SK-N-SH (cell line): ENCODE measurements around the gene SNRPD1. TPM values are rescaled to one million over a fixed set of nuclear protein-coding genes. Genes with fewer than 3 reads are reported as not detected.

ENCODE experiments used
- CTCF ChIA-PET: fragments of 300-600, 350-600 bp; formaldehyde crosslinking; extraction: SDS; loops from one replicate; lab custom pipeline; 2021; lab: Yijun Ruan, JAX
- POLR2A ChIA-PET: fragments of 350-600 bp; sonication (Branson Sonifier 250); formaldehyde crosslinking; extraction: SDS; loops from one replicate; lab custom pipeline; 2020; ENCODE audit warnings: antibody characterized with exemption, inconsistent platforms; lab: Yijun Ruan, JAX
- DNase-seq: peaks from one replicate; pipeline ENCODE4 v3.0.0; 2012
- H2AFZ ChIP-seq: fragments of 200-600 bp; sonication (generic); 2 replicates; pipeline ENCODE4 v1.8.1; 2016; ENCODE audit warnings: antibody characterized with exemption, mild to moderate bottlenecking, low read depth
- H3F3A ChIP-seq: fragments of 200-600 bp; sonication (generic); replicated peaks from 2 replicates; pipeline ENCODE3; 2016; ENCODE audit warnings: antibody characterized with exemption, mild to moderate bottlenecking; ENCODE audit not compliant: insufficient read depth
- H3K27ac ChIP-seq, 2 experiments: fragments of 200-500 bp in 1 of 2; fragments of 200-600 bp in 1 of 2; sonication (Bioruptor generic) in 1 of 2; sonication (generic), shearing (Covaris generic) in 1 of 2; 2 replicates each; pipeline versions ENCODE4 v1.5.1 to v1.6.1; 2014 to 2016; ENCODE audit warnings: low read depth in 2 of 2, inconsistent platforms in 1 of 2, low read length in 1 of 2, mild to moderate bottlenecking in 1 of 2, mixed read lengths in 1 of 2
- H3K27me3 ChIP-seq: fragments of 200-600 bp; sonication (generic), shearing (Covaris generic); 2 replicates; pipeline ENCODE4 v1.6.1; 2016; ENCODE audit warnings: mixed run types; ENCODE audit not compliant: insufficient read depth
- H3K36me3 ChIP-seq, 2 experiments: fragments of 200-500 bp in 1 of 2; fragments of 200-600 bp in 1 of 2; sonication (Bioruptor generic) in 1 of 2; sonication (generic) in 1 of 2; replicated peaks in 1 of 2; 2 replicates each; pipeline versions ENCODE3 to v1.5.1; 2014 to 2016; ENCODE audit warnings: low read length in 1 of 2, mild to moderate bottlenecking in 1 of 2; ENCODE audit not compliant: insufficient read depth in 2 of 2, control insufficient read depth in 1 of 2
- H3K4me1 ChIP-seq, 2 experiments: fragments of 200-500 bp in 1 of 2; fragments of 200-600 bp in 1 of 2; sonication (Bioruptor generic) in 1 of 2; sonication (generic), shearing (Covaris generic) in 1 of 2; 2 replicates each; pipeline versions ENCODE4 v1.5.1 to v1.6.1; 2014 to 2016; ENCODE audit warnings: low read depth in 1 of 2, low read length in 1 of 2, mixed run types in 1 of 2; ENCODE audit not compliant: insufficient read depth in 2 of 2, control insufficient read depth in 1 of 2
- H3K4me2 ChIP-seq: fragments of 200-600 bp; sonication (generic), shearing (Covaris generic); 2 replicates; pipeline ENCODE4 v1.6.1; 2017; ENCODE audit warnings: mixed run types
- H3K4me3 ChIP-seq, 2 experiments: fragments of 200-500 bp in 1 of 2; fragments of 200-600 bp in 1 of 2; sonication (Bioruptor generic) in 1 of 2; sonication (generic), shearing (Covaris generic) in 1 of 2; 2 replicates each; pipeline versions ENCODE4 v1.5.1 to v1.8.1; 2014 to 2016; ENCODE audit warnings: low read depth in 2 of 2, inconsistent platforms in 1 of 2, low read length in 1 of 2, mild to moderate bottlenecking in 1 of 2, mixed read lengths in 1 of 2, moderate library complexity in 1 of 2
- H3K79me2 ChIP-seq: fragments of 200-600 bp; sonication (generic); 2 replicates; pipeline ENCODE4 v1.8.1; 2017; ENCODE audit warnings: mild to moderate bottlenecking; ENCODE audit not compliant: insufficient read depth
- H3K9ac ChIP-seq: fragments of 200-600 bp; sonication (generic); 2 replicates; pipeline ENCODE4 v1.6.1; 2017; ENCODE audit warnings: mixed run types
- H3K9me2 ChIP-seq: fragments of 200-600 bp; sonication (generic); 2 replicates; pipeline ENCODE4 v1.6.1; 2017; ENCODE audit warnings: mixed run types
- H3K9me3 ChIP-seq: fragments of 200-600 bp; sonication (generic); 2 replicates; pipeline ENCODE4 v1.6.1; 2017; ENCODE audit warnings: mixed run types, mild to moderate bottlenecking, moderate library complexity
- H4K20me1 ChIP-seq: fragments of 200-600 bp; sonication (generic); 2 replicates; pipeline ENCODE4 v1.6.1; 2017; ENCODE audit warnings: mild to moderate bottlenecking, mixed run types; ENCODE audit not compliant: insufficient read depth
- CHD2 ChIP-seq: fragments of 150-350 bp; IDR thresholded peaks from 2 replicates; pipeline ENCODE4 v1.6.1; 2018; ENCODE audit warnings: low read length; ENCODE audit not compliant: partially characterized antibody
- CTCF ChIP-seq: fragments of 200-600 bp; sonication (generic); IDR thresholded peaks from 2 replicates; pipeline ENCODE4 v1.6.1; 2017; ENCODE audit warnings: antibody characterized with exemption, mild to moderate bottlenecking, moderate library complexity
- ELF1 ChIP-seq: IDR thresholded peaks from 2 replicates; pipeline ENCODE4 v1.4.0; 2012
- EP300 ChIP-seq, 2 experiments: IDR thresholded peaks; 2 replicates each; pipeline versions ENCODE4 v1.4.0 to v1.6.1; 2012; ENCODE audit warnings: borderline replicate concordance in 1 of 2, low read depth in 1 of 2, low read length in 1 of 2
- EZH2phosphoT487 ChIP-seq: fragments of 200-600 bp; sonication (generic); IDR thresholded peaks from 2 replicates; pipeline ENCODE4 v1.6.1; 2017; ENCODE audit warnings: low read depth, mixed run types, mild to moderate bottlenecking, antibody characterized with exemption, moderate library complexity, borderline replicate concordance
- FOXJ3 ChIP-seq: sonication (generic); formaldehyde crosslinking; IDR thresholded peaks from 2 replicates; pipeline ENCODE4 v1.5.1; 2020; ENCODE audit warnings: mild to moderate bottlenecking, missing genetic modification reagents
- GABPA ChIP-seq: IDR thresholded peaks from 2 replicates; pipeline ENCODE4 v1.4.0; 2012; ENCODE audit warnings: low read depth, mild to moderate bottlenecking
- JUND ChIP-seq: IDR thresholded peaks from 2 replicates; pipeline ENCODE4 v1.4.0; 2012
- MEF2A ChIP-seq: IDR thresholded peaks from 2 replicates; pipeline ENCODE4 v1.4.0; 2012; ENCODE audit warnings: low read depth, borderline replicate concordance
- NFIC ChIP-seq: IDR thresholded peaks from 2 replicates; pipeline ENCODE4 v1.4.0; 2012; ENCODE audit warnings: borderline replicate concordance
- RAD21 ChIP-seq: IDR thresholded peaks from 2 replicates; pipeline ENCODE4 v1.6.1; 2012; ENCODE audit warnings: mild to moderate bottlenecking, low read length
- SIN3A ChIP-seq: IDR thresholded peaks from 2 replicates; pipeline ENCODE4 v1.6.1; 2012; ENCODE audit warnings: low read depth, mild to moderate bottlenecking, low read length, moderate library complexity, borderline replicate concordance
- USF2 ChIP-seq: fragments of 150-350 bp; IDR thresholded peaks from 2 replicates; pipeline ENCODE4 v1.6.1; 2017; ENCODE audit warnings: antibody characterized with exemption, low read length, low read depth, borderline replicate concordance
- YY1 ChIP-seq: IDR thresholded peaks from 2 replicates; pipeline ENCODE4 v1.4.0; 2012; ENCODE audit warnings: low read depth, mild to moderate bottlenecking
- WGBS: methylation state at CpG from one replicate; pipeline ENCODE4 v1.1.6; 2017; ENCODE audit warnings: low lambda C conversion rate; 5-methylcytosine and 5-hydroxymethylcytosine counted together
- polyA plus RNA-seq, 3 experiments: library from polyadenylated mRNA; depleted of rRNA; stranded (reverse); fragments of >200 nt; gene quantifications; 2 replicates each; pipeline ENCODE4 v1.2.3, GENCODE V29; 2012

Gene SNRPD1
- polyA plus RNA-seq, 1 of the 3 experiments (the other 2 are of a cell fraction) = 24.6 TPM

GRCh38 chr18:21599585-21600525, 12.3 kb upstream of the SNRPD1 start:
- Histone ChIP-seq H4K20me1 (peaks cover 10% of the 10 kb centered on the region; the same call in 1 of the 2 replicates), H3K79me2 (peaks cover 51% of the 10 kb centered on the region), H3K9ac (peak overlapping the region; percentile 94), H2AFZ (peak overlapping the region; percentile 94), H3K27me3 (no peaks in the 10 kb centered on the region), H3K27ac (peak overlapping the region; percentile 96), H3K4me3 (peak overlapping the region; percentile 89 to 93), H3K9me3 (no peaks in the 10 kb centered on the region), H3F3A (peaks cover 23% of the 10 kb centered on the region), H3K4me2 (peak overlapping the region; percentile 93), H3K36me3 (peaks cover 0 to 8% of the 10 kb centered on the region in 2 experiments), H3K9me2 (no peaks in the 10 kb centered on the region), H3K4me1 (peaks cover 3 to 7% of the 10 kb centered on the region in 2 experiments; a peak in 2 of 4 replicates)
- TF ChIP-seq CTCF = no peak
- no peak for TF ChIP-seq RAD21
- no peak for TF ChIP-seq NFIC
- TF ChIP-seq YY1 = peak; percentile 54; the same call in 1 of the 2 replicates
- WGBS = 2% methylated on average over 25 of the region's 67 CpGs
- POLR2A ChIA-PET = interaction anchor here (0.7 to 2.8 kb wide), 5 partner anchors 13 to 142 kb away, joined by 3 to 30 read pairs (median 5); partner anchors contain the start of genes ABHD3, MIB1 and SNRPD1
- CTCF ChIA-PET = interaction anchor here (0.7 to 5.3 kb wide), 36 partner anchors 10 to 405 kb away, joined by 3 to 88 read pairs (median 5); partner anchors contain the start of genes ABHD3 and SNRPD1
- DNase-seq = peak; percentile 82

GRCh38 chr18:21600526-21601410, 11.3 kb upstream of the SNRPD1 start, which contains the start of gene ESCO1:
TSS of gene ESCO1 (minus strand) at chr18:21600704. CDS start at chr18:21574843, 25,861 bp downstream.
- peak within 1 kb of the TSS; percentile 93 for H3K4me2 ChIP-seq
- H3K4me3 ChIP-seq = peak within 1 kb of the TSS; percentile 89 to 93
- no peaks in the 10 kb centered on the region for H3K9me2 ChIP-seq
- ChIA-PET CTCF (interaction anchor here (0.5 to 5.3 kb wide), 41 partner anchors 10 to 1346 kb away, joined by 3 to 88 read pairs (median 4); partner anchors contain the start of genes ABHD3 and SNRPD1), POLR2A (interaction anchor here (0.7 to 2.8 kb wide), 5 partner anchors 12 to 141 kb away, joined by 3 to 30 read pairs (median 5); partner anchors contain the start of genes ABHD3, MIB1 and SNRPD1)
- 24% methylated on average over 36 of the region's 74 CpGs for WGBS
- H2AFZ ChIP-seq = peak within 1 kb of the TSS; percentile 94
- H3K4me1 ChIP-seq = peaks cover 3 to 7% of the 10 kb centered on the region in 2 experiments; a peak in 2 of 4 replicates
- H3K9ac ChIP-seq = peak within 1 kb of the TSS; percentile 94
- no peaks in the 10 kb centered on the region for H3K9me3 ChIP-seq
- peak within 1 kb of the TSS; percentile 96 for H3K27ac ChIP-seq
- no peaks in the 10 kb centered on the region for H3K27me3 ChIP-seq
- H4K20me1 ChIP-seq = peaks cover 10% of the 10 kb centered on the region; the same call in 1 of the 2 replicates
- H3K79me2 ChIP-seq = peaks cover 42% of the 10 kb centered on the region
- H3K36me3 ChIP-seq = peaks cover 0 to 8% of the 10 kb centered on the region in 2 experiments
- peak; percentile 95 for DNase-seq
- peaks cover 23% of the 10 kb centered on the region for H3F3A ChIP-seq
- TF ChIP-seq MEF2A (no peak), CHD2 (peak; percentile 59), JUND (no peak), GABPA (peak; percentile 72), SIN3A (no peak), EP300 (IDR thresholded peaks at IDR 0.05; ENCODE audit: borderline replicate concordance in 1 of 2, low read depth in 1 of 2, low read length in 1 of 2) (no peak; a peak in 1 of 4 replicates), ELF1 (peak; percentile 59), FOXJ3 (CRISPR knock-in tag) (no peak; the same call in 1 of the 2 replicates), CTCF (peak; percentile 82), RAD21 (peak; percentile 55), EZH2phosphoT487 (no peak), USF2 (0 out of 2 replicates have a peak, but pooled peaks have one; percentile 21)
